Lung (tissue), 12 donors: Measurements from ENCODE around the gene HSPG2. TPM values are rescaled to one million over a fixed set of nuclear protein-coding genes. Genes with fewer than 3 reads are reported as not detected.

ENCODE experiments used
- ATAC-seq: fragments of 200-7000 bp; cut with Tn5 transposase; one replicate; pipeline ENCODE4 v1.9.1; 2020; ENCODE audit warnings: moderate number of reproducible peaks; ENCODE audit not compliant: insufficient read depth, low FRiP score
- DNase-seq, 3 donors: peaks; one replicate each; pipeline ENCODE4 v3.0.0-alpha.2; 2013 to 2017
- H3K27ac ChIP-seq, 2 donors: one replicate each; pipeline ENCODE4 v1.5.1; 2013; ENCODE audit warnings: mild to moderate bottlenecking in 2 of 2, moderate library complexity in 2 of 2, control low read depth in 1 of 2, inconsistent platforms in 1 of 2, low read depth in 1 of 2, low read length in 1 of 2
- H3K27me3 ChIP-seq, 3 donors: one replicate each; pipeline ENCODE4 v1.5.1; 2013; ENCODE audit warnings: low read length in 2 of 3; ENCODE audit not compliant: control insufficient read depth in 3 of 3, insufficient read depth in 3 of 3
- H3K36me3 ChIP-seq, 4 donors: one replicate each; pipeline ENCODE4 v1.5.1; 2013; ENCODE audit warnings: low read length in 4 of 4, mild to moderate bottlenecking in 1 of 4, moderate library complexity in 1 of 4; ENCODE audit not compliant: control insufficient read depth in 4 of 4, insufficient read depth in 4 of 4
- H3K4me1 ChIP-seq, 5 donors: one replicate each; pipeline ENCODE4 v1.5.1; 2013; ENCODE audit warnings: low read length in 5 of 5, mild to moderate bottlenecking in 2 of 5, moderate library complexity in 1 of 5; ENCODE audit not compliant: control insufficient read depth in 5 of 5, insufficient read depth in 5 of 5
- H3K4me3 ChIP-seq: one replicate; pipeline ENCODE4 v1.5.1; 2013; ENCODE audit warnings: mild to moderate bottlenecking, control low read depth, moderate library complexity
- H3K9ac ChIP-seq, 2 donors: one replicate each; pipeline ENCODE4 v1.5.1; 2013; ENCODE audit warnings: low read length in 2 of 2, control low read depth in 1 of 2; ENCODE audit not compliant: insufficient read depth in 1 of 2
- H3K9me3 ChIP-seq, 4 donors: one replicate each; pipeline ENCODE4 v1.5.1; 2013; ENCODE audit warnings: low read length in 3 of 4, mild to moderate bottlenecking in 1 of 4, moderate library complexity in 1 of 4; ENCODE audit not compliant: control insufficient read depth in 4 of 4, insufficient read depth in 3 of 4
- WGBS, 2 donors: extraction: QIAGEN DNeasy Blood & Tissue Kit; methylation state at CpG; one replicate each; pipeline ENCODE4 v1.1.7; 2013; 5-methylcytosine and 5-hydroxymethylcytosine counted together
- polyA plus RNA-seq, 2 donors: library from polyadenylated mRNA; stranded (reverse); fragments of 200-250 nt; gene quantifications; one replicate each; pipeline ENCODE4 v1.2.1, GENCODE V29; 2013
- total RNA-seq, 2 donors: library from RNA; depleted of rRNA in 1 of 2; stranded (reverse); fragments of >200 nt in 1 of 2; gene quantifications; one replicate each; pipeline ENCODE4 v1.2.1, GENCODE V29; 2014 to 2021
- TF ChIP-seq, protein P1 (sequence below): IDR thresholded peaks from 2 replicates; pipeline ENCODE4 v1.5.1; 2012; ENCODE audit warnings: mild to moderate bottlenecking; ENCODE audit errors: control extremely low read depth, extremely low read depth
- donor health status: control.
- donor health status: control.
- donor health status: Bipolar disorder and iron deficiency.
- donor health status: healthy.
- donor health status: DM: yes; HTN: yes; CAD: no.

The HSPG2 gene
- total and polyA plus RNA-seq, 4 donors = 58.0 to 335 (median 140) TPM

- peaks cover 3 to 82% (median 42%) of the 10 kb centered on the region in 4 donors for H3K36me3 ChIP-seq
Measured at GRCh38 chr1:21876267-21876666, 60.8 kb downstream of the HSPG2 start.

DNA sequence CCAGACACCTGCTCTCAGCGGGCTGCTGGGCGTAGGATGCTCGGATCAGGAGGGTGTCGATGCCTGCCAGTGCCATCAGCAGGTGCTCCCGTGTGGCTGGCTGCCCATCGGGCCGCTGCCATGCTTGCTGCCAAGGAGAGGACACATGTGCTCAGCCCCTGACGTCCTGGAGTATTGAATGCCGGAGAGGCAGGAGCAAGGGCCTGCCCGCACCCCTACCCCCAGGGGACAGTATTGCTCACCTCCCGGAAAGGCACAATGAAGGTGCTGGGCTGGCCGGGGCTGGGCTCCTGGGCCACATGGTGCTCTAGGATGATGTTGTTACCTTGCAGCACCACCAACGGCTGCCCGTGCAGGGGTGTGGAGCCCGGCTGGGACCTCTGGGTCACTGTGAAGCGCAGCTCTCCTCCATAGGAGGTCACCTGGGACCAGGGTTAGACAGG, 61.5 kb downstream of the HSPG2 start:
- Histone ChIP-seq H3K4me1 (peaks cover 0 to under 1% (median 0%) of the 10 kb centered on the region in 5 donors), H3K9ac (no peak overlapping the region), H3K27ac (no peak overlapping the region), H3K27me3 (no peaks in the 10 kb centered on the region), H3K36me3 (peaks cover 3 to 81% (median 40%) of the 10 kb centered on the region in 4 donors), H3K9me3 (peaks cover 0 to 2% (median 0%) of the 10 kb centered on the region in 4 donors), H3K4me3 (no peak overlapping the region)
- TF ChIP-seq, protein P1, sequence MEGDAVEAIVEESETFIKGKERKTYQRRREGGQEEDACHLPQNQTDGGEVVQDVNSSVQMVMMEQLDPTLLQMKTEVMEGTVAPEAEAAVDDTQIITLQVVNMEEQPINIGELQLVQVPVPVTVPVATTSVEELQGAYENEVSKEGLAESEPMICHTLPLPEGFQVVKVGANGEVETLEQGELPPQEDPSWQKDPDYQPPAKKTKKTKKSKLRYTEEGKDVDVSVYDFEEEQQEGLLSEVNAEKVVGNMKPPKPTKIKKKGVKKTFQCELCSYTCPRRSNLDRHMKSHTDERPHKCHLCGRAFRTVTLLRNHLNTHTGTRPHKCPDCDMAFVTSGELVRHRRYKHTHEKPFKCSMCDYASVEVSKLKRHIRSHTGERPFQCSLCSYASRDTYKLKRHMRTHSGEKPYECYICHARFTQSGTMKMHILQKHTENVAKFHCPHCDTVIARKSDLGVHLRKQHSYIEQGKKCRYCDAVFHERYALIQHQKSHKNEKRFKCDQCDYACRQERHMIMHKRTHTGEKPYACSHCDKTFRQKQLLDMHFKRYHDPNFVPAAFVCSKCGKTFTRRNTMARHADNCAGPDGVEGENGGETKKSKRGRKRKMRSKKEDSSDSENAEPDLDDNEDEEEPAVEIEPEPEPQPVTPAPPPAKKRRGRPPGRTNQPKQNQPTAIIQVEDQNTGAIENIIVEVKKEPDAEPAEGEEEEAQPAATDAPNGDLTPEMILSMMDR = no peak
- WGBS, 2 donors = 92 to 95% methylated on average over 16 of the region's 16 CpGs
- ATAC-seq (no peak), DNase-seq (no peak)

More at GRCh38 chr1:21876267-21876666, 60.8 kb downstream of the HSPG2 start:
- Histone ChIP-seq H3K4me3 (no peak overlapping the region), H3K9me3 (peaks cover 0 to 2% (median 0%) of the 10 kb centered on the region in 4 donors), H3K9ac (no peak overlapping the region), H3K4me1 (no peaks in the 10 kb centered on the region), H3K27me3 (no peaks in the 10 kb centered on the region), H3K27ac (no peak overlapping the region)
- DNase-seq = no peak
- no peak for ATAC-seq
- TF ChIP-seq, protein P1 = no peak
- WGBS, 2 donors = 91 to 96% methylated on average over 16 of the region's 16 CpGs

- ATAC-seq = no peak
- Histone ChIP-seq H3K9me3 (peaks cover 0 to 2% (median 0%) of the 10 kb centered on the region in 4 donors), H3K4me3 (no peak overlapping the region), H3K4me1 (peaks cover 0 to 3% (median 0%) of the 10 kb centered on the region in 5 donors), H3K9ac (no peak overlapping the region), H3K36me3 (peaks cover 3 to 75% (median 35%) of the 10 kb centered on the region in 4 donors), H3K27ac (no peak overlapping the region), H3K27me3 (no peaks in the 10 kb centered on the region)
- peak in 1 of 3 donors; percentile 9 for DNase-seq
- TF ChIP-seq, protein P1 = no peak
- WGBS, 2 donors = 85 to 90% methylated on average over 24 of the region's 24 CpGs
Measured at GRCh38 chr1:21874778-21875547, 62.1 kb downstream of the HSPG2 start.
